NB4 (cell line): Measurements from ENCODE around the gene KCTD16.

Experiments
- MYC ChIP-seq: IDR thresholded peaks from 2 replicates; pipeline ENCODE4 v1.6.1; 2011; ENCODE audit warnings: low read depth, low read length
- TF ChIP-seq, protein P1 (sequence below): IDR thresholded peaks from one replicate; pipeline ENCODE4 v1.5.1; 2012; ENCODE audit warnings: low read depth, low read length
- TF ChIP-seq, protein P2 (sequence below): IDR thresholded peaks from 2 replicates; pipeline ENCODE4 v1.6.1; 2011; ENCODE audit warnings: low read depth, low read length

DNA sequence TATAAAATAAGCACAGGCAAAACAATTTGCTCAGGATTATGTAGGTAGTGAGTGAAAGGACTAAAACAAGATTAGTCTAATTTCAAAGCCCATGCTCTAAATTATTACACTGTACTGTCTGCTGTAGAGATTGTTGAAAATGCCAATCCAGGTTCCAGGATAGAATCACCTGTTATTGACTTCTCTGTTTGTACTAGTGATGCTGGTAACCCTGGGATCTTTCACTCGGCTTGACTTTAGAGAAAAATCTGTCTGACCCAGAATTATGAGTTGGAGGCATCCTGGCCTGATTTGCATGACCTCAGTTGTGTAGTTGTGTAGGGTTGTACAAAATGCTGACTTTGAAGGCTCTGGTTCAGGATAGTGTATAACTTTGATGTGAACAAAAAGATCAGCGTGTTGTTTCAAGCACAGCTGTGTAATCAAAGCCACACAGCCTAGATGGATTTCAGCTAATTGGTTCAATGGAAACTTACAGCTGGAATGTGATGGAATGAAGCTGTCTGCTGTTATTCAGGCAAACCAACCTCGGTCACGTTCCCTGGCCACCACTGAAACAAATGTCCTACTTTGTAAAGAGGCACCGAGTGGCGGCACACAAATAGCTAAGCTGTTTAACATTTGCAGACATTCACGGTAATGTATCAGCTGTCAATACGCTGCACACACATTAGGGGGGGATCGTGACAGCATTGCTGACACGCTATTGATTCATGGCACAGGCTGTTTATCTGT is 340.3 kb downstream of the KCTD16 start:
- TF ChIP-seq, protein P1, sequence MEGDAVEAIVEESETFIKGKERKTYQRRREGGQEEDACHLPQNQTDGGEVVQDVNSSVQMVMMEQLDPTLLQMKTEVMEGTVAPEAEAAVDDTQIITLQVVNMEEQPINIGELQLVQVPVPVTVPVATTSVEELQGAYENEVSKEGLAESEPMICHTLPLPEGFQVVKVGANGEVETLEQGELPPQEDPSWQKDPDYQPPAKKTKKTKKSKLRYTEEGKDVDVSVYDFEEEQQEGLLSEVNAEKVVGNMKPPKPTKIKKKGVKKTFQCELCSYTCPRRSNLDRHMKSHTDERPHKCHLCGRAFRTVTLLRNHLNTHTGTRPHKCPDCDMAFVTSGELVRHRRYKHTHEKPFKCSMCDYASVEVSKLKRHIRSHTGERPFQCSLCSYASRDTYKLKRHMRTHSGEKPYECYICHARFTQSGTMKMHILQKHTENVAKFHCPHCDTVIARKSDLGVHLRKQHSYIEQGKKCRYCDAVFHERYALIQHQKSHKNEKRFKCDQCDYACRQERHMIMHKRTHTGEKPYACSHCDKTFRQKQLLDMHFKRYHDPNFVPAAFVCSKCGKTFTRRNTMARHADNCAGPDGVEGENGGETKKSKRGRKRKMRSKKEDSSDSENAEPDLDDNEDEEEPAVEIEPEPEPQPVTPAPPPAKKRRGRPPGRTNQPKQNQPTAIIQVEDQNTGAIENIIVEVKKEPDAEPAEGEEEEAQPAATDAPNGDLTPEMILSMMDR = no peak
- TF ChIP-seq, protein P2, sequence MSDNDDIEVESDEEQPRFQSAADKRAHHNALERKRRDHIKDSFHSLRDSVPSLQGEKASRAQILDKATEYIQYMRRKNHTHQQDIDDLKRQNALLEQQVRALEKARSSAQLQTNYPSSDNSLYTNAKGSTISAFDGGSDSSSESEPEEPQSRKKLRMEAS = no peak
- no peak for TF ChIP-seq MYC
